ENCODE measurements around the gene EIF4EBP2. TPM values are rescaled to one million over a fixed set of nuclear protein-coding genes. Genes with fewer than 3 reads are reported as not detected.

The EIF4EBP2 gene, protein sequence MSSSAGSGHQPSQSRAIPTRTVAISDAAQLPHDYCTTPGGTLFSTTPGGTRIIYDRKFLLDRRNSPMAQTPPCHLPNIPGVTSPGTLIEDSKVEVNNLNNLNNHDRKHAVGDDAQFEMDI
- polyA plus RNA-seq (2011; rRNA removed) (27.3 and 31.2 TPM in 2 replicates), polyA minus RNA-seq (2011; rRNA and poly(A)+ RNA removed) (33.4 and 44.4 TPM in 2 replicates)

GRCh38 chr10:70404036-70404786 lies at the start of gene EIF4EBP2:
EIF4EBP2 (plus strand) TSS chr10:70404145; CDS start chr10:70404402, 257 bp downstream.
- ChIA-PET CTCF (interaction anchor here (1.5 to 3.0 kb wide), 3 partner anchors 25 to 258 kb away, joined by 3 to 19 read pairs (median 7); partner anchors contain the start of gene TYSND1), POLR2A (interaction anchor here (0.7 to 3.2 kb wide), 12 partner anchors 9 to 257 kb away, joined by 3 to 31 read pairs (median 4); partner anchors contain the start of gene TYSND1)
- H3K9me3 ChIP-seq (ENCODE audit: control insufficient read depth, insufficient read depth, low read length) = no peaks in the 10 kb centered on the region
- peak; percentile 84 for DNase-seq (ENCODE audit: low read depth, low spot score)
- peak within 1 kb of the TSS; percentile 91 for H3K4me3 ChIP-seq (ENCODE audit: low read depth, low read length)
- H3K27me3 ChIP-seq (ENCODE audit: control insufficient read depth, insufficient read depth, low read length) = no peaks in the 10 kb centered on the region
- no peak for TF ChIP-seq CTCF (IDR thresholded peaks at IDR 0.05; ENCODE audit: low read depth, low read length)
- H3K27ac ChIP-seq (ENCODE audit: low read depth, low read length) = peak within 1 kb of the TSS; percentile 82

DNA sequence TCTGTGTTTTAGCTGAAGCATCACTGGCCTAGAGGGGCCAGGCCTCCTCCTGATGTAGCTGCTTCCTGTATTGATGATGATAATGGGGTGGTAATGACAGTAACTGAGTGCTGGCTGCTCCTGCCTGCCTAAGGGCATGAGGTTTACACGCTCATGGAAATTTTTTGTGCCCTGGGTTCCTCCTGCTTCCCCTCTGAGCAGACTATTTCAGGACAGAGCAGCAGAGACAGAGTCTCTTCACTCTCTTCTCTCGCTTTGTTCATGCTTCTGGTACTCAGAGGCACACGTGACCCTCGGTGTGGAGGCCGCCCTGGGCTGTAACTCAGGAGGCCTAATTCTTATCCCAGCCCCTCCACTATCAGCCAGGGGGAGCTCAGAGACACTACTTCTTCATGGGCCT lies 49.4 kb upstream of the EIF4EBP2 start:
- CTCF ChIA-PET = interaction anchor here (0.6 to 2.4 kb wide), 3 partner anchors 10 to 133 kb away, joined by 4 to 17 read pairs (median 7); no protein-coding TSS in a partner anchor
- no peak overlapping the region for H3K4me3 ChIP-seq (ENCODE audit: low read depth, low read length)
- TF ChIP-seq CTCF (IDR thresholded peaks at IDR 0.05; ENCODE audit: low read depth, low read length) = no peak
- no peaks in the 10 kb centered on the region for H3K9me3 ChIP-seq (ENCODE audit: control insufficient read depth, insufficient read depth, low read length)
- POLR2A ChIA-PET = interaction anchor here (0.6 kb wide), 1 partner anchor 65 kb away, joined by 3 read pairs; no protein-coding TSS in a partner anchor
- H3K27ac ChIP-seq (ENCODE audit: low read depth, low read length) = no peak overlapping the region
- peaks cover 2% of the 10 kb centered on the region for H3K27me3 ChIP-seq (ENCODE audit: control insufficient read depth, insufficient read depth, low read length)
- no peak for DNase-seq (ENCODE audit: low read depth, low spot score)

GRCh38 chr10:70355051-70356021 lies 48.6 kb upstream of the EIF4EBP2 start:
- Histone ChIP-seq H3K4me3 (ENCODE audit: low read depth, low read length) (no peak overlapping the region), H3K9me3 (ENCODE audit: control insufficient read depth, insufficient read depth, low read length) (no peaks in the 10 kb centered on the region), H3K27me3 (ENCODE audit: control insufficient read depth, insufficient read depth, low read length) (peaks cover 2% of the 10 kb centered on the region), H3K27ac (ENCODE audit: low read depth, low read length) (no peak overlapping the region)
- TF ChIP-seq CTCF (IDR thresholded peaks at IDR 0.05; ENCODE audit: low read depth, low read length) = no peak
- ChIA-PET CTCF (interaction anchor here (0.6 to 2.4 kb wide), 3 partner anchors 9 to 134 kb away, joined by 4 to 17 read pairs (median 7); no protein-coding TSS in a partner anchor), POLR2A (no interaction called here)
- DNase-seq (ENCODE audit: low read depth, low spot score) = no peak

DNA sequence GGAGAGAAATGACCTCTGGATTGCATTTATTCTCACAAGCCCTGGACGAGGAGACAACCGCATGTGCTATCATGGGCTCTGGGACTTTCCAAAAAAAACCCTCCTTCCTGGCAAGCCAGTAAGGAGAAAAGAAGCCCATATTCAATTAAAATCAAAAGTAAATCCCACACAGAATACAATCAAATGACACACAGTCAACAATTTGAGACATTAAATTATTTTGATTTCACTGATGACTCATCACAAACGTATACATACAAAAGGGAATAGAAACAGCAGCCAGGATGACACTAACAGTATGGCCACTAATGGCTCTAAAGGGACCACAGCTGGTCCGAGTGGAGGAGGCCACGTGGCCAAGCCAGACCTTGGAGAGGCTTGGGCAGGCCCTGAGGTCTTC lies 46.4 kb upstream of the EIF4EBP2 start:
- CTCF ChIA-PET = interaction anchor here (1.1 kb wide), 1 partner anchor 136 kb away, joined by 3 read pairs; no protein-coding TSS in a partner anchor

More for the DNA sequence above, 46.4 kb upstream of the EIF4EBP2 start:
- POLR2A ChIA-PET = no interaction called here
- Histone ChIP-seq H3K9me3 (ENCODE audit: control insufficient read depth, insufficient read depth, low read length) (no peaks in the 10 kb centered on the region), H3K27me3 (ENCODE audit: control insufficient read depth, insufficient read depth, low read length) (peaks cover 2% of the 10 kb centered on the region), H3K27ac (ENCODE audit: low read depth, low read length) (no peak overlapping the region), H3K4me3 (ENCODE audit: low read depth, low read length) (no peak overlapping the region)
- DNase-seq (ENCODE audit: low read depth, low spot score) = no peak
- no peak for TF ChIP-seq CTCF (IDR thresholded peaks at IDR 0.05; ENCODE audit: low read depth, low read length)

Measured in AG04450 (cell line).